Measurements from ENCODE around the gene CD14. TPM values are rescaled to one million over a fixed set of nuclear protein-coding genes. Genes with fewer than 3 reads are reported as not detected.
"Not testable (repeated sequence)": the region's sequence is repeated elsewhere in the genome, so short reads cannot be mapped to it uniquely, and the experiment has no call there.

CD14 gene
- total and polyA plus RNA-seq, 8 donors, result 4.3 to 45.8 (median 14.7) TPM

DNA sequence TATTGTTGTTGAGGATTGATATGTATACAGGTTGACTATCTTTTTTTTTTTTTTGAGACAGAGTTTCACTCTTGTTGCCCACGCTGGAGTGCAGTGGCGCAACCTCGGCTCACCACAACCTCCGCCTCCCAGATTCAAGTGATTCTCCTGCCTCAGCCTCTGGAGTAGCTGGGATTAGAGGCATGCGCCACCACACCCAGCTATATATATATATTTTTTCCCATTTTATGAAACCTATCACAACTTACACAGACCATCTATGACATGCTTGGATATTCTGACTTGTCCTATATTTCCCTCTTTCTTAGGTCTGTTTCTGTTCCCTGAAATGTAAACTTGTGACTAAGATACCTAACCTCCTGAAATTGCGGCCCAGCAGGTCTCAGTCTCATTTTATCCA, 5.0 kb downstream of the CD14 start:
- intact Hi-C loops (cut with DNase I), result no loop called here

DNA sequence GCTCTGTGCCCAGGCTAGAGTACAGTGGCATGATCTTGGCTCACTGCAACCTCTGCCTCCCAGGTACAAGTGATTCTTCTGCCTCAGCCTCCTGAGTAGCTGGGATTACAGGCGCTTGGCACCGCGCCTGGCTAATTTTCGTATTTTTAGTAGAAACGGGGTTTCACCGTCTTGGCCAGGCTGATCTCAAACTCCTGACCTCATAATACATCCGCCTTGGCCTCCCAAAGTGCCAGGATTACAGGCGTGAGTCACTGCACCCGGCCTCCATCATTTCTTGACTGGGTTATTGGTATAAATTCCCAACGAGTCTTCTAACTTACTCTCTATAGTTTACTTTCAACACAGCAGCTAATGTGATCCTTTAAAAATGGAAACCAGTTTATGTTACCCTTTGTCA, 8.1 kb downstream of the CD14 start:
- H3K4me3 ChIP-seq; FAIRE-seq; H3K4me1 ChIP-seq; H3K27me3 ChIP-seq; H3K9me3 ChIP-seq; DNase-seq; intact Hi-C loops (cut with DNase I); H3K27ac ChIP-seq; ATAC-seq; H3K36me3 ChIP-seq: not testable (repeated sequence)
- WGBS, 2 donors, result 78 to 83% methylated on average over 10 of the region's 10 CpGs

More for the DNA sequence above, 5.0 kb downstream of the CD14 start:
- no peaks in the 10 kb centered on the region for H3K27me3 ChIP-seq
- H3K4me3 ChIP-seq, result no peak overlapping the region
- peaks cover 0 to 2% (median 0%) of the 10 kb centered on the region in 3 donors for H3K4me1 ChIP-seq
- 88 to 93% methylated on average over 6 of the region's 6 CpGs for WGBS, 2 donors
- H3K36me3 ChIP-seq, result no peaks in the 10 kb centered on the region
- FAIRE-seq (no peak), ATAC-seq (no peak), DNase-seq (no peak)
- H3K27ac ChIP-seq, result no peak overlapping the region
- TF ChIP-seq, protein P1, sequence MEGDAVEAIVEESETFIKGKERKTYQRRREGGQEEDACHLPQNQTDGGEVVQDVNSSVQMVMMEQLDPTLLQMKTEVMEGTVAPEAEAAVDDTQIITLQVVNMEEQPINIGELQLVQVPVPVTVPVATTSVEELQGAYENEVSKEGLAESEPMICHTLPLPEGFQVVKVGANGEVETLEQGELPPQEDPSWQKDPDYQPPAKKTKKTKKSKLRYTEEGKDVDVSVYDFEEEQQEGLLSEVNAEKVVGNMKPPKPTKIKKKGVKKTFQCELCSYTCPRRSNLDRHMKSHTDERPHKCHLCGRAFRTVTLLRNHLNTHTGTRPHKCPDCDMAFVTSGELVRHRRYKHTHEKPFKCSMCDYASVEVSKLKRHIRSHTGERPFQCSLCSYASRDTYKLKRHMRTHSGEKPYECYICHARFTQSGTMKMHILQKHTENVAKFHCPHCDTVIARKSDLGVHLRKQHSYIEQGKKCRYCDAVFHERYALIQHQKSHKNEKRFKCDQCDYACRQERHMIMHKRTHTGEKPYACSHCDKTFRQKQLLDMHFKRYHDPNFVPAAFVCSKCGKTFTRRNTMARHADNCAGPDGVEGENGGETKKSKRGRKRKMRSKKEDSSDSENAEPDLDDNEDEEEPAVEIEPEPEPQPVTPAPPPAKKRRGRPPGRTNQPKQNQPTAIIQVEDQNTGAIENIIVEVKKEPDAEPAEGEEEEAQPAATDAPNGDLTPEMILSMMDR (IDR thresholded peaks at IDR 0.05), result no peak
- no peaks in the 10 kb centered on the region for H3K9me3 ChIP-seq

DNA sequence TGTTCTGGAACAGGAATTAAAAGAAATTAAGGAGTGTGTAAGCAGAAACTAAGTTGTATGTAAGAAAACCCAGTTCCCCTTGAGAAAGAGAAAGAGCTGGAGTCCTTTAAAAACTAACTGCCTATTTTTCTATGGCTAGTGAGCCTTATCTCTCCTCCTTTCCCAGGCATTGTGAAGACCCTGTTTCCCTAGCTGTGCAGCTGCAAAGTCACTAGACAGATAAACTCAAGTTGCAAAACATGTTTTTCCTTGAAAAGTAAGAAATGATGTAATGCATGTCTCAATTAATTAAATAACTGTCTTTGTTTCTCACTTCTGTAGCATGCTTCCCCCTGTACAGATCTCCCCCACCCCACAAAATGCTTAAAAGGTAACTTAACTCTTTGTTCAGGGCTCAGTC, 9.9 kb downstream of the CD14 start:
- FAIRE-seq; H3K36me3 ChIP-seq; H3K9me3 ChIP-seq; DNase-seq; H3K4me1 ChIP-seq; H3K27ac ChIP-seq; intact Hi-C loops (cut with DNase I); H3K4me3 ChIP-seq; ATAC-seq; H3K27me3 ChIP-seq: not testable (repeated sequence)

DNA sequence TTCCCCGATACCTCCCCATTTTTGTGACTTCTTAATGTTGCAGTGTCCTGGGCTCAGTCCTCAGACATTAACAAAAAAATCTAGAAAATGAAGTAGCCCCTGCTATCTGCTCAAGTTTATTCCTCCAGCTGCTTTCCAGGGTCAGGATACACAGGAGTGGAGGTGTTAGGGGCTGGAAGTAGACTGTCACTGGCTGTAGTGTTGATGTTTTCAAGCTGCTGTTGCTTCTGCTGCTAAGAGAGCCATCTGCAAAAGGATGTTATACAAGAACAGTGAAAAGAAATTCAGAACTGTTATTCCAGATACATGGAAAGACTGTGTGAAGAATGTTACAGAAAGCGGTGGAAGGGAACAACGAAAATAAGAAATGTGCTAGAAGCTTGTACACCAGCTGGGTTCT, 10.7 kb downstream of the CD14 start:
- no peak overlapping the region for H3K4me3 ChIP-seq
- H3K36me3 ChIP-seq, result no peaks in the 10 kb centered on the region
- intact Hi-C loops (cut with DNase I), result no loop called here
- DNase-seq (no peak), ATAC-seq (no peak), FAIRE-seq (no peak)
- no peak overlapping the region for H3K27ac ChIP-seq
- no peaks in the 10 kb centered on the region for H3K27me3 ChIP-seq
- no peaks in the 10 kb centered on the region for H3K4me1 ChIP-seq
- TF ChIP-seq, protein P1 (IDR thresholded peaks at IDR 0.05), result no peak
- no peaks in the 10 kb centered on the region for H3K9me3 ChIP-seq
- WGBS, 2 donors, result 86% methylated on average over 3 of the region's 3 CpGs

DNA sequence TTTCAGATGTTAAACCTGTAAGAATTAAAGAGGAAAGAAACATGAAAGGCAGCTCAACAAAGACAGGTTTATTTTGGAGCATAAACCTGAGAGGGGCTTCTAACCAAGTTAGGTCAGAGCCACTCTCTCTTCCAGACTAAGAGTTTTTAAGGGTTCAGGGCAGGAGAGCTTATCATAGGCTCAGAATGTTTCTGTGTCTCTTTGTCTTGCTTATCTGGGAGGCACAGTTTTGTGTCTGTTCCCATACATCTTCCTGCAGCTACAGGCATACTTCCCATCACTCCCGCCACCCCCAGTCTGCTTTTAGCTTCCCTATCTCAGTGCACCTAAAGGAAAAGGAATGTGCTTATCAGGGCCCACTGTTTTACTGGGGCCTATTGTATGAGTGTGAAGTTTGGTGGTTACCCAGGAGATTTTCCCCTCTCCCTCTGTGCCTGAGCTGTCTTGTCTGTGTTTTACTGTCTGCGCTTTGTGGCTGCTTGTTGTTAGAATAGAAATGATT, 21.9 kb downstream of the CD14 start:
- H3K4me1 ChIP-seq, result no peaks in the 10 kb centered on the region
- no peaks in the 10 kb centered on the region for H3K27me3 ChIP-seq
- TF ChIP-seq, protein P1 (IDR thresholded peaks at IDR 0.05), result no peak
- no peak for FAIRE-seq
- WGBS, 2 donors, result 92 to 94% methylated on average over 2 of the region's 2 CpGs
- H3K36me3 ChIP-seq, result no peaks in the 10 kb centered on the region
- peak overlapping the region in 2 of 4 donors; percentile 23 to 38 for H3K27ac ChIP-seq
- H3K9me3 ChIP-seq, result no peaks in the 10 kb centered on the region
- intact Hi-C loops (cut with DNase I), result no loop called here
- H3K4me3 ChIP-seq, result no peak overlapping the region
- DNase-seq, result no peak
- ATAC-seq, result peak in 1 of 4 donors; percentile 37

DNA sequence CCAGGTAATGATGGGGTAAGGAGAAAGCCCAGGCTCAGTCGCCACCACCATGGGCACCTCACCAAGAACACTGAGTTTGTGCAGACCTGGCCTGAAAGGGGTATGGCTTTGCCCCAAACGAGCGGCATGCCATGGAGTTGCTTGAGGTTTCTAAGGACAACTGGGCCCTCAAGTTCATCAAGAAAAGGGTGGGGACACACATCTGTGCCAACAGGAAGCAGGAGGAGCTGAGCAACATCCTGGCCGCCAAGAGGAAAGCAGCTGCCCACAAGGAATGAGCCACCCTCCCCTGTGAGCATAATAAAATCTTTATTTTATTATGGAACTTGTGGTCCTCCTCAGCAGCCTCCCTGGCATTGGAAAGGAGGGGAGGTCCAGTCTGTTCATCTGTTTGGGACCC, 23.8 kb downstream of the CD14 start:
- Histone ChIP-seq H3K4me1 (no peaks in the 10 kb centered on the region), H3K27ac (no peak overlapping the region), H3K36me3 (no peaks in the 10 kb centered on the region), H3K9me3 (no peaks in the 10 kb centered on the region), H3K4me3 (no peak overlapping the region), H3K27me3 (no peaks in the 10 kb centered on the region)
- intact Hi-C loops (cut with DNase I), result no loop called here
- DNase-seq (no peak), ATAC-seq (peak in 3 of 4 donors; percentile 40 to 66 (median 49)), FAIRE-seq (no peak)
- WGBS, 2 donors, result 74 to 76% methylated on average over 4 of the region's 4 CpGs
- TF ChIP-seq, protein P1 (IDR thresholded peaks at IDR 0.05), result no peak

All from pancreas (tissue), 10 donors.